Tracheal epithelial cell (primary cell): ENCODE results near the gene C20orf204. TPM values are rescaled to one million over a fixed set of nuclear protein-coding genes. Genes with fewer than 3 reads are reported as not detected.

Source experiments
- total RNA-seq: library from RNA; depleted of rRNA; stranded (reverse); fragments of >200 nt; gene quantifications from 2 replicates; pipeline ENCODE4 v1.2.1, GENCODE V29; 2014

The C20orf204 gene, protein sequence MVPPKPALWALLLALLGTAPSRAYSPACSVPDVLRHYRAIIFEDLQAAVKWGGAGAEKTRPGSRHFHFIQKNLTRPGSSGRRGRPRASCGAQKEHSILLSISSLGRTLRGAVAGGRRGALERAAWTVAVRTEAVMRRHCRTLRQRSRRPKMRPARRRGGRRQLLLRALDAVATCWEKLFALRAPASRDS
- 0.24 and 0.85 TPM in 2 replicates for total RNA-seq

DNA sequence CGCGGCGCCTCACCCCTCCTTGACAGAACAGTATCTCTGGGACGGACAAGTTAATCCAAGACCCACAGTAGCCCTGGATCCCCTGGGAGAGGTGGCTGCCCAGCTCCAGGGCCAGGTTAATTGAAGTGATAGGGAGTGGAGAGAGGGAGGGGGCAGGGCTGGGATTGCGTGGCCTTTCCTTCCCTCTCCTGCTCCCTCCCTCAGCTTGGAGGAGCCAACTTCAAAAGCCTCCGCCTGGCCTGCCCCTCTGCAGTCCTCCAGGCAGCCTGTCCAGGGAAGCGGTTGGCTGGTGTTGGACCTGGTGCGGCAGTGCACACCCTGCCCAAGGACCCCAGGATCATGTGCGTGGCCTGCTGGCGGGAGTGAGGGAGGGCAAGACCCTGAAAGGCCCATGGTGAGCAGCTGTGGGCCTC lies at the start of gene C20orf204:
Gene C20orf204, plus strand, starts transcription at position 250 of the 413 bp plus-strand sequence. Its CDS starts 142 bp downstream, at position 392.

DNA sequence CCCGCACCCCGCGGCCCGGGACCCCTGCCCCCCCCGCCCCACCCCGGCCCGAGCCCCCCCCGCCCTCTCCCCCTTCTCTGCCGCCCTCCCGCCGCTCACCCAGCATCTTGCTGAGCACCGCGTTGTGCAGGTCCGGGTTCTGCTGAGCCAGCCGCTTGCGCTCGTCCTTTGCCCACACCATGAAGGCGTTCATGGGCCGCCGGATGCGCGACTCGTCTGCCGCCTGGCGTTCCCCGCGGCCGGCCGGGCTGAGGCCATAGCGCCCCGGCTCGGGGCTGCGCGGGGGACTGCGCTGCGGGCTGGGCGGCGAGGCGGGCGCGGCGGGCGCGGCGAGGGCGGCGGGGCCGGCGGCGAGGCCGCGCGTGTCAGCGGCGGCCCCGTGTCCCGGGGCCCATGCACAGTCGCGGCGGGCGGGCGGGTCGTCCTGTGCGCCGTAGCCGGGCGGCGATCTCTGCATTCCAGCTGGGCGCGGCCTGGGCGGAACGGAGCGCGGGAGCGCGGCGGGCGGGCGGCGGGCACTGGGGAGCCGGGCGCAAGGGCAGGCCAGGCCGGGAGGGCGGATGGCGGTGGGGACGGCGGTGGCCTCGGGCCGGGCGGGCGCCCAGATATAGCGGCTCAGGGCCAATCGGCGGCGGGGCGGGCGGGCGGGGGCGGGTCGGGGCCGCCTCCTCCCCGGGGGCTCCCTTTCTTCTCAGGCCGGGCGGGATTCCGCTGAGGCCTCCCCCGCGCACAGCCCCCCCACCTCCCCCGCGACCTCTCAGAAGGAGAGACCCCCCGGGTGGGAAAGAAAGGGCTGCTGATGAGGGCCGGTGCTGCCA lies 13.3 kb downstream of the C20orf204 start, which contains the start of gene SOX18:
Gene SOX18, minus strand, starts transcription at position 580 of the 818 bp plus-strand sequence. Its CDS starts 123 bp downstream, at position 457.

DNA sequence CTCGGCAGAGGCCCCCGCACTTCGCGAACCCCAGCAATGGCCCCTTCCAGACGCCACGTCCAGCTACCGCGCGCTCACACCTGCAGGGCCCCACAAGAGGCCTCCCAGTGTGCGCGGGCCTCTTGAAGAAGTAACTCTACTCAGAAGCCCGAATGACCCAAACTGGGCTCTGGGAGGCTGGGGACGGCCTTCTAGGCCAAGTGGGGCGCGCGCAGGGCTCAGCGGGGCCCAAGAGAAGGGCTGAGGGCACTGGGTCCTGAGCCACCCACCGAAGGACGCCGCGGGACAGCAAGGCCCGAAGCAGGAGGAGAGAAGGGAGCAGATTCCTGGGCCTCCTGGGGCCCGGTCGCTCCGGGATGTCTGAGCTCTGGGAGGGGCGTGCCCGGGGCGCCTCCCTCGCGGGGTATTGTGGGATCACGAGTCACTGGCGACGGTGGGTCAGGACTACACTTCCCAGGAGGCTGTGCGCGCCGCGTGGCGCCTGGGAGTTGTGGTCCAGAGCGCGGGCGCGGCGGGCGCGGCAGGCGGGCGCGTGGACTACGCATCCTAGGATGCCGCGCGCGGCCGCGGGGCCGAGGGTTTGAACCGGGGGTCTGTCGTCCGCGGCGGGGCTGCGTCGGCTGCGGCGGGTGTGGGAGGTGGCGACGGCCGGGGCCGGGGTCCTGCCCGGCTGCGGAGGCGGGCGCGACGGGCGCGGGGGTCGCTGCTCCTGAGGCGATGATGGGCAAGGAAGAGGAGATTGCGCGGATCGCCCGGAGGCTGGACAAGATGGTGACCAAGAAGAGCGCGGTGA lies 26.8 kb downstream of the C20orf204 start, which contains the start of gene TCEA2:
Gene TCEA2, plus strand, starts transcription at position 603 of the 793 bp plus-strand sequence. Its CDS starts 115 bp downstream, at position 718.

DNA sequence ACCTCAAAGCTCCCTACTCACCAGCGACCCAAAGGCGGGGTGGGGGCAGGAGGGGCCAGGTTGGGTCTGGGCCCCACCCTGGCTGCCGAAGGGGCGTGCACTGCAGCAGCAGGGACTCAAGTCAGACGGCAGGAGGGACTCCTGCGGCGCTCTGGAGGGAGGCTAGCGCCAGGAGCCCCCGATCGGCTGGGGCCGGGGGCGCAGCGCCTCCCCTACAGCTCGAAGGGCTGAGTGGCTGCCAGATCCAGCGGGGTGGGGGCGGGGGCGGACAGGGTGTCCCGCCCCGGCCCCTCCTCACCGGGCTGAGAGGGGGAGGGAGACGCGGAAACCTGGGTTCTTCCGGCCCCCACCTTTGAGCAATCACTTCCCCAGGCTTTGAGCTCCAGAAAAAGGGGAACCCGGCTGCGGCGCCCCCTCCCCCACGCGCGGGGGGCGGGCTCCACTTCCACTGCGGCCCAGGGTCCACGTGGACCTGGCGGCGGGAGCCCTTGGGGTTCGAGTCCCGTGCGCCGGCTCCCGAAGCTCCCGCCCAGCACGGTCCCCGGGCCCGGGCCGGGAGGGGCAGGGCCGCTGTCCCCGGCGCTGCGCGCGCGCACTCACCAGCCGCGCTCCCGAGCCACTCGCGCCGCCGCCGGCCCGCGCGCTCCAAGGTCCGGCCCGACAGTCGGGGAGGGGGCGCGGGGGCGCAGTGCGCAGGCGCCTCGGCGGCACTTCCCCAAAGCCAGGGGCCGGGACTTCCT lies 43.5 kb downstream of the C20orf204 start, which contains the start of gene RGS19:
Gene RGS19, minus strand, starts transcription at position 246 of the 740 bp plus-strand sequence. CDS start 2,632 bp downstream, outside the sequence.

DNA sequence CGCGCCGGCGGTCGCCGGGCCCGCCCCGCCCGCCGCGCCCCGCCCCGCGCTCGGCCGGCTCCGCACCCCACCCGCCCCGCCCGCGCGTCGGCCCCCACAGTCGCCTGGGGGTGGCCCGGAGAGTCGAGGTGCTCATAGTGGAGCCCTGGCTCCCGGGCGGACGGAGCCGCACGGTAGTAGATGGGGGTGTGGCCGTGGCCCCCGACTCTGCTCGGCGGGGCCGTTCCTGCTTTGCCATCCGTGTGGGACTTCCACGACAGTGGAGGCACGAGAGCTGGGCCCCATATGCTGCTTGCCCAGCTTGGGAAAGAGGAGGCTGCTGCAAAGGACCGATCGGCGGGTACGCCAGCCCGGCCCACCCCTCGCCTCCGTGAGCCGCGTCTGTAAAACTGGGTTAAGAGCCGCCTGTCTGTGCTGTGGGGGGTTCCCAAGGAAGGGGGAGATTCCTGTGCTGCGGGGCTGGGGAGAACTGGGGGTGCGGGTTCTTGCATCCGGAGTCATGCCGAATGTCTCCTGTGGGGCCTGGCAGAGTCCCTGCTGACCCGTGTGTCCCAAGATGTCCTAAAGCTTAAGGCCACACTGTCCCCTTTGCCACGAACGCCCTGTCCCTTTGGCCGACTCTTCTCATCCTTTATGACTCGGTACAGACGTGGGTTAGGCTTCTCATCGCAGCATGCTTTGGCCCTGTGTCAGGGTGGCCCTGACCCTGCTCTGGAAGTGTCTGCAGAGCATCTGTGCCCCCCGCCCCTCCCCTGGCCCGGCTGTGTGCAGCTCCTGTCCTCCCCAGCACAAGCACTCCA lies 44.2 kb downstream of the C20orf204 start, which contains the start of gene OPRL1:
Gene OPRL1, plus strand, starts transcription at position 70 of the 800 bp plus-strand sequence. CDS start 12,639 bp downstream, outside the sequence.

DNA sequence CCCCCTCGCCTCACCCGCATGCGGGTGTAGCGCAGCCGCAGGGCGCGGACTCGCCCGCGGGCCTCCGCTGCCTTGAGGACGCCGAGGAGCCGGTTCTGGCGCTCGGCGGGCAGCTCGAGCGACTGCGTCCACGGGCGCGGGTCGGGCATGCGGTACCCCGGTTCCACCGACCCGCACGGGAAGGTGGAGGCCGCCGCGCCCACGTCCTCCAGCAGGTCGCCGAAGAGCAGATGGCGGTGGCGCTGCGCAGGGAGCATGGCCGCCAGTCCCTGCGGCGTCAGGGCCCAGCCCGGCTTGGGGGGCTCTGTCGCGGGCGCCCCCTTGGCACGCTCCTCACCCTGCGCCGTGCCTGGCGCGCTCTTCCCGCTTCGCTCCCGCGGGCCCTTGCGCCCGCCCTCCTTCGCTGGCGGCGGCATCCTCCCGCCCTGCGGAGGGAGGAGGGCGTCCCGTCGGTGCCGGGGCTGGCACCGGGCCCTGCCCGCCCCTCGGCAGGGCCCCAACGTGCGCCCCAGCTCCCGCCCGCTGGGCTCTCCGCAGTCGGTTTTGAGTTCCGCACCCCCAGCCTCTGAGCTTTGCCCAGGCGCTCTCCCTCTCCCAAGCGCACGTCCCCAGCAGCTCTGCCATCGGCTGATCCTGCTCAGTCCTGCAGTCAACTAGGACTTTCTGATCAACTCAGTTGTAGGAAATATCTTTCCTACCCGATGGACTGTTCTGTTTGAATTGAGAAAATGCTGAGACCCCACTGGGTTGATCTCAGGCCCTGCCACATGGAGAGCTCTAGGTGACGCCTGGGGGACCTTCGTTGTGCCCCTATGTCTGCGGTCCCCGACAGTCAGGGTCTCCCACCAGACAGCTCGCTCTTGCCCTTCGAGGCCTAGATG lies 48.1 kb downstream of the C20orf204 start, which contains the start of gene LKAAEAR1:
Gene LKAAEAR1, minus strand, starts transcription at position 595 of the 881 bp plus-strand sequence. Its CDS starts 179 bp downstream, at position 416.

Other genes with a start within 250 kb of the C20orf204 start
- gene ZBTB46, start 204.9 kb upstream of the C20orf204 start, total RNA-seq: 0.43 and 2.9 TPM in 2 replicates
- gene ABHD16B, start 174.7 kb upstream of the C20orf204 start, total RNA-seq: not detected in 2 replicates
- gene TPD52L2, start 170.9 kb upstream of the C20orf204 start, total RNA-seq: 130 and 165 TPM in 2 replicates
- gene DNAJC5, start 141.1 kb upstream of the C20orf204 start, total RNA-seq: 99.7 and 137 TPM in 2 replicates
- 23.9 and 31.6 TPM in 2 replicates for gene UCKL1, start 79.8 kb upstream of the C20orf204 start, total RNA-seq
- 7.2 and 7.9 TPM in 2 replicates for gene ZNF512B, start 66.3 kb upstream of the C20orf204 start, total RNA-seq
- gene SAMD10, start 56.5 kb upstream of the C20orf204 start, total RNA-seq: 2.1 and 4.3 TPM in 2 replicates
- 49.4 and 61.9 TPM in 2 replicates for gene PRPF6, start 55.0 kb upstream of the C20orf204 start, total RNA-seq
- 0.43 TPM in 1 of 2 replicates, not detected in the other for gene SOX18, start 13.5 kb downstream of the C20orf204 start, total RNA-seq
- 3.4 and 14.7 TPM in 2 replicates for gene TCEA2, start 27.0 kb downstream of the C20orf204 start, total RNA-seq
- 9.2 and 27.2 TPM in 2 replicates for gene RGS19, start 43.3 kb downstream of the C20orf204 start, total RNA-seq
- gene OPRL1, start 43.9 kb downstream of the C20orf204 start, total RNA-seq: under 0.01 and 0.24 TPM in 2 replicates
- not detected in 2 replicates for gene LKAAEAR1, start 48.2 kb downstream of the C20orf204 start, total RNA-seq
- not detected in 2 replicates for gene NPBWR2, start 71.4 kb downstream of the C20orf204 start, total RNA-seq
- not detected in 2 replicates for gene MYT1, start 128.3 kb downstream of the C20orf204 start, total RNA-seq
- 30.1 and 37.3 TPM in 2 replicates for gene PCMTD2, start 219.6 kb downstream of the C20orf204 start, total RNA-seq